Astrocyte (in vitro differentiated cells and primary cell): Measurements from ENCODE around the gene NEURL1. TPM values are rescaled to one million over a fixed set of nuclear protein-coding genes. Genes with fewer than 3 reads are reported as not detected.

Experiments
- DNase-seq: peaks from one replicate; pipeline ENCODE4 v3.0.0-alpha.2; 2010; ENCODE audit warnings: low read depth
- FAIRE-seq: peaks from 2 replicates; lab custom pipeline; 2011; peaks lifted over from hg19 to GRCh38; lab: Jason Lieb, UNC
- H2AFZ ChIP-seq: 2 replicates; pipeline ENCODE4 v1.6.0; 2012; ENCODE audit warnings: low read depth, low read length, inconsistent platforms
- H3K27ac ChIP-seq: 2 replicates; pipeline ENCODE4 v1.5.1; 2011; ENCODE audit warnings: low read depth, low read length, inconsistent platforms
- H3K27me3 ChIP-seq: 2 replicates; pipeline ENCODE4 v1.6.0; 2011; ENCODE audit warnings: low read length, inconsistent platforms; ENCODE audit not compliant: insufficient read depth
- H3K36me3 ChIP-seq: 2 replicates; pipeline ENCODE4 v1.5.1; 2011; ENCODE audit warnings: low read length, inconsistent platforms; ENCODE audit not compliant: insufficient read depth
- H3K4me1 ChIP-seq: 2 replicates; pipeline ENCODE4 v1.5.1; 2011; ENCODE audit warnings: low read length, inconsistent platforms; ENCODE audit not compliant: insufficient read depth
- H3K4me2 ChIP-seq: 2 replicates; pipeline ENCODE4 v1.6.0; 2012; ENCODE audit warnings: low read length, inconsistent platforms
- H3K4me3 ChIP-seq: 2 replicates; pipeline ENCODE4 v1.5.1; 2011; ENCODE audit warnings: low read depth, mild to moderate bottlenecking, low read length, inconsistent platforms; ENCODE audit not compliant: insufficient read depth
- H3K79me2 ChIP-seq: 2 replicates; pipeline ENCODE4 v1.6.0; 2012; ENCODE audit warnings: mild to moderate bottlenecking, low read length, inconsistent platforms; ENCODE audit not compliant: insufficient read depth
- H3K9ac ChIP-seq: 2 replicates; pipeline ENCODE4 v1.6.0; 2012; ENCODE audit warnings: mild to moderate bottlenecking, low read length, inconsistent platforms
- H3K9me3 ChIP-seq: 2 replicates; pipeline ENCODE4 v1.5.1; 2012; ENCODE audit warnings: low read depth, mild to moderate bottlenecking, low read length, inconsistent platforms; ENCODE audit not compliant: insufficient read depth
- H4K20me1 ChIP-seq: 2 replicates; pipeline ENCODE4 v1.6.0; 2012; ENCODE audit warnings: low read length, inconsistent platforms; ENCODE audit not compliant: insufficient read depth
- H3K27ac Mint-ChIP-seq: one replicate; pipeline ENCODE4 v1.8.0; 2021; ENCODE audit warnings: mild to moderate bottlenecking, mixed read lengths; ENCODE audit not compliant: unreplicated experiment
- H3K27me3 Mint-ChIP-seq: one replicate; pipeline ENCODE4 v1.8.0; 2021; ENCODE audit warnings: low read depth, mixed read lengths; ENCODE audit not compliant: unreplicated experiment
- H3K36me3 Mint-ChIP-seq: one replicate; pipeline ENCODE4 v1.8.0; 2021; ENCODE audit warnings: low read depth, mixed read lengths; ENCODE audit not compliant: unreplicated experiment
- H3K4me1 Mint-ChIP-seq: one replicate; pipeline ENCODE4 v1.8.0; 2021; ENCODE audit warnings: low read depth, mixed read lengths; ENCODE audit not compliant: unreplicated experiment
- H3K4me3 Mint-ChIP-seq: one replicate; pipeline ENCODE4 v1.8.0; 2021; ENCODE audit warnings: mild to moderate bottlenecking, moderate library complexity, mixed read lengths; ENCODE audit not compliant: unreplicated experiment
- H3K9me3 Mint-ChIP-seq: one replicate; pipeline ENCODE4 v1.8.0; 2021; ENCODE audit warnings: mild to moderate bottlenecking, mixed read lengths; ENCODE audit not compliant: unreplicated experiment
- CTCF ChIP-seq: IDR thresholded peaks from 2 replicates; pipeline ENCODE4 v1.5.1; 2011; ENCODE audit warnings: low read depth, mild to moderate bottlenecking, inconsistent platforms, low read length, moderate library complexity; ENCODE audit not compliant: insufficient read depth
- EZH2 ChIP-seq: IDR thresholded peaks from 2 replicates; pipeline ENCODE4 v1.6.1; 2012; ENCODE audit warnings: mild to moderate bottlenecking, low read length, inconsistent platforms; ENCODE audit not compliant: insufficient read depth
- total RNA-seq: library from RNA; stranded (reverse); gene quantifications from 2 replicates; pipeline ENCODE4 v1.2.1, GENCODE V29; 2021

Gene NEURL1
- total RNA-seq, 1 donor from 2014 or later, result 1.5 TPM

- H2AFZ ChIP-seq, result no peak overlapping the region
- H3K79me2 ChIP-seq, result no peaks in the 10 kb centered on the region
- Mint-ChIP-seq H3K4me3 (no peak overlapping the region), H3K36me3 (no peaks in the 10 kb centered on the region), H3K27me3 (peaks cover 5% of the 10 kb centered on the region), H3K27ac (no peak overlapping the region), H3K4me1 (peaks cover 17% of the 10 kb centered on the region), H3K9me3 (peaks cover 2% of the 10 kb centered on the region)
- H3K4me2 ChIP-seq, result no peak overlapping the region
- H3K4me1 ChIP-seq, result no peaks in the 10 kb centered on the region
- FAIRE-seq (no peak), DNase-seq (no peak)
- H3K36me3 ChIP-seq, result no peaks in the 10 kb centered on the region
- H3K27ac ChIP-seq, result no peak overlapping the region
- no peak overlapping the region for H3K4me3 ChIP-seq
- TF ChIP-seq CTCF (no peak), EZH2 (no peak)
- peaks cover 20% of the 10 kb centered on the region for H3K27me3 ChIP-seq
- no peak overlapping the region for H3K9ac ChIP-seq
- H3K9me3 ChIP-seq, result no peaks in the 10 kb centered on the region
- H4K20me1 ChIP-seq, result no peaks in the 10 kb centered on the region
These were observed 24.3 kb upstream of the NEURL1 start for GRCh38 chr10:103469201-103469600.

GRCh38 chr10:103470761-103471653 is 22.5 kb upstream of the NEURL1 start:
- no peaks in the 10 kb centered on the region for H3K79me2 ChIP-seq

More at GRCh38 chr10:103470761-103471653, 22.5 kb upstream of the NEURL1 start:
- H3K36me3 ChIP-seq, result no peaks in the 10 kb centered on the region
- Mint-ChIP-seq H3K27ac (peak overlapping the region; percentile 71), H3K27me3 (peaks cover 5% of the 10 kb centered on the region), H3K36me3 (no peaks in the 10 kb centered on the region), H3K4me3 (no peak overlapping the region), H3K4me1 (peaks cover 17% of the 10 kb centered on the region), H3K9me3 (peaks cover 2% of the 10 kb centered on the region)
- no peaks in the 10 kb centered on the region for H3K4me1 ChIP-seq
- no peak overlapping the region for H3K4me3 ChIP-seq
- H4K20me1 ChIP-seq, result no peaks in the 10 kb centered on the region
- H3K9ac ChIP-seq, result no peak overlapping the region
- no peak overlapping the region for H3K4me2 ChIP-seq
- no peaks in the 10 kb centered on the region for H3K9me3 ChIP-seq
- no peak for DNase-seq
- H2AFZ ChIP-seq, result no peak overlapping the region
- peaks cover 26% of the 10 kb centered on the region for H3K27me3 ChIP-seq
- H3K27ac ChIP-seq, result no peak overlapping the region
- TF ChIP-seq CTCF, result no peak
- no peak for TF ChIP-seq EZH2
- FAIRE-seq, result no peak
